ENCODE data around the gene SNX30.

DNA sequence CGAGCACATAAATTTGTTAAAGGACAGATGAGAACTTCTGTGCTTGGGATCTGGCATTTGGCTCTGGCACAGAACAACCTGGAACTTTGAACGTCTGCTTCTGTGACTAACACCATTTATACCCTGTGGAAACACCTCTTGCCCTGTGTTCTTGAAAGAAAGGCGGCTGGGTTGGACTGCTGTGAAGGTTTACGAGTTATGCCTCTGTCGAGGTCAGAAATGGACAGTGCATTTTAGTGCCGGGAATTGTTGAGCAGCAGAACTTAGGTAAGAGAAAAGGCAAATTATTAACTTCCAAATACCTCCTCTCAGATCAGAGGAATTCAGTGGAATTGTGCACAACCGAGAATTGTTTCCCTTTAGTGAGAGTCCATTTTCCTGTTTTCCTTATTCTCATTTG, 18.6 kb upstream of the SNX30 start:
- no peak for TF ChIP-seq ZNF274 (IDR thresholded peaks at IDR 0.05; ENCODE audit: low read length)
- no peak for TF ChIP-seq ZNF274 (tag by site-specific recombination; IDR thresholded peaks at IDR 0.05; ENCODE audit: borderline replicate concordance)
- no peak for TF ChIP-seq GLI4 (tag by site-specific recombination; IDR thresholded peaks at IDR 0.05)

Measured in HEK293 (cell line).